DMS153 (cell line): ENCODE measurements around the gene WDR89.
"Not testable (repeated sequence)": the region's sequence is repeated elsewhere in the genome, so short reads cannot be mapped to it uniquely, and the experiment has no call there.

Experiments used
- DNase-seq: peaks from one replicate; lab custom pipeline; 2025; lab: John Stamatoyannopoulos, UW

The WDR89 gene

GRCh38 chr14:63652406-63652805 is 10.7 kb upstream of the WDR89 start:
- no peak for DNase-seq

GRCh38 chr14:63650256-63650952 is 8.7 kb upstream of the WDR89 start:
- no peak for DNase-seq

GRCh38 chr14:63647696-63648410 is 6.2 kb upstream of the WDR89 start:
- DNase-seq, result no peak

GRCh38 chr14:63644741-63645140 is 3.1 kb upstream of the WDR89 start:
- DNase-seq, result no peak

GRCh38 chr14:63642656-63643382 is 1.1 kb upstream of the WDR89 start:
- DNase-seq, result no peak

- peak; percentile 92 for DNase-seq
Observed at GRCh38 chr14:63642229-63642611, 549 bp upstream of the WDR89 start.

- DNase-seq, result no peak
Observed at GRCh38 chr14:63638493-63638892, 3.2 kb downstream of the WDR89 start.

- not testable (repeated sequence) for DNase-seq
Observed at GRCh38 chr14:63636094-63636635, 5.5 kb downstream of the WDR89 start.

GRCh38 chr14:63633801-63634200 is 7.9 kb downstream of the WDR89 start:
- DNase-seq, result no peak

- no peak for DNase-seq
Observed at GRCh38 chr14:63632932-63633514, 8.6 kb downstream of the WDR89 start.

- DNase-seq, result no peak
Observed at GRCh38 chr14:63624701-63625100, 17.0 kb downstream of the WDR89 start.

GRCh38 chr14:63624203-63624602 is 17.5 kb downstream of the WDR89 start:
- no peak for DNase-seq

- not testable (repeated sequence) for DNase-seq
Observed at GRCh38 chr14:63621975-63622374, 19.7 kb downstream of the WDR89 start.

- no peak for DNase-seq
Observed at GRCh38 chr14:63616015-63616414, 25.7 kb downstream of the WDR89 start.

GRCh38 chr14:63614679-63615363 is 26.9 kb downstream of the WDR89 start:
- DNase-seq, result no peak

GRCh38 chr14:63611078-63611477 is 30.6 kb downstream of the WDR89 start:
- no peak for DNase-seq

GRCh38 chr14:63605041-63605532 is 36.6 kb downstream of the WDR89 start:
- DNase-seq, result no peak

GRCh38 chr14:63604626-63605025 is 37.0 kb downstream of the WDR89 start:
- DNase-seq, result no peak

- DNase-seq, result no peak
Observed at GRCh38 chr14:63603749-63604277, 37.9 kb downstream of the WDR89 start.

GRCh38 chr14:63598807-63599206 is 42.9 kb downstream of the WDR89 start:
- no peak for DNase-seq

- DNase-seq, result no peak
Observed at GRCh38 chr14:63596998-63597658, 44.5 kb downstream of the WDR89 start.
